Ishikawa (cell line): Measurements from ENCODE around the gene WDFY2.

ENCODE experiments used
- CEBPB ChIP-seq: IDR thresholded peaks from 2 replicates; pipeline ENCODE4 v1.6.1; 2012
- CREB1 ChIP-seq: IDR thresholded peaks from 2 replicates; pipeline ENCODE4 v1.6.1; 2012; ENCODE audit warnings: low read depth
- EGR1 ChIP-seq: IDR thresholded peaks from 2 replicates; pipeline ENCODE4 v1.6.1; 2012
- EP300 ChIP-seq: IDR thresholded peaks from 2 replicates; pipeline ENCODE4 v1.6.1; 2012; ENCODE audit warnings: borderline replicate concordance
- FOXM1 ChIP-seq: IDR thresholded peaks from 2 replicates; pipeline ENCODE4 v1.6.1; 2012; ENCODE audit warnings: low read depth, borderline replicate concordance
- NFIC ChIP-seq: IDR thresholded peaks from 2 replicates; pipeline ENCODE4 v1.6.1; 2012
- RAD21 ChIP-seq: IDR thresholded peaks from 2 replicates; pipeline ENCODE4 v1.6.1; 2012; ENCODE audit warnings: low read depth
- TAF1 ChIP-seq: IDR thresholded peaks from 2 replicates; pipeline ENCODE4 v1.6.1; 2012; ENCODE audit warnings: low read depth, mild to moderate bottlenecking
- TEAD4 ChIP-seq: IDR thresholded peaks from 2 replicates; pipeline ENCODE4 v1.6.1; 2012
- YY1 ChIP-seq: IDR thresholded peaks from 2 replicates; pipeline ENCODE4 v1.6.1; 2012; ENCODE audit warnings: low read depth
- ZBTB7A ChIP-seq: IDR thresholded peaks from 2 replicates; pipeline ENCODE4 v1.6.1; 2012; ENCODE audit warnings: low read depth
- TF ChIP-seq, protein P1 (sequence below): IDR thresholded peaks from 2 replicates; pipeline ENCODE4 v1.6.1; 2012; ENCODE audit warnings: low read depth, mild to moderate bottlenecking
- TF ChIP-seq, protein P2 (sequence below): IDR thresholded peaks from 2 replicates; pipeline ENCODE4 v1.6.1; 2012
- TF ChIP-seq, protein P3 (sequence below): IDR thresholded peaks from 2 replicates; pipeline ENCODE4 v1.6.1; 2012

DNA sequence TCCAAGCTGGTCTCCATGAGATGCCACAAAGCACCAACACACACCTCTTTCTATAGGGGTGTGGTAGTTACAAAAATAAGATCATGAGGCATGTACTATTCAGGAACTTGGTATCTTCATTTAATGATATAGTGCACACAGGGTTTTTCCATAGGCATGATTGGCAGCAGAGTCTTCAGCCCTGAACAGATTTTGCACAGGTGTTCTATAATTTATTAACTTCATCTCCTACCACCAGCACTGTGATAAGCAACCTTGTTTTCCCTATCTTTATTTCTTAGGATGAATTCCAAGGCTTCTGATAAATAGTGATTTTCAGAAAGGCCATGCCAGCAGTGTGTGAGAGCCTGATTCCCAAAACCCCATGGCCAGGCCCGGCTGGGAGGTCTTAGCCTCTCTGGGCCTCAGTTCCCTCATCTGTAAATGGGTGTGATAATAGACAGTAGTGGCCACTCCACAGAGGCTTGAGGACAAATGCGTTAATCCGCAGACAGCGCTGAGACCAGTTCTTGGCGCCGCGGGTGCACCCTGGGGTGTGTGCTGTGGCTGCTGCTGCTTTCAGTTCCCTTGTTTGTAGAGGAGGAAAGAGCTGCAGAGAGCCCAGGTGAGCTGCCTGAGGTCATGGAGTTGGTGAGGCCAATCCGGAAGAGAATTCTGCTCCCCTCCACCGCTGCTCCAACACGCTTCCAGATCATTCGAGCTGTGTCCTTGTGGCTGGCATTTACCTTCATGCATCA, 186.6 kb downstream of the WDFY2 start:
- TF ChIP-seq EP300 (no peak), TAF1 (no peak), EGR1 (no peak), YY1 (no peak), CEBPB (no peak), NFIC (no peak), CREB1 (no peak), TEAD4 (no peak), RAD21 (no peak), ZBTB7A (no peak), FOXM1 (no peak)
- TF ChIP-seq, protein P1, sequence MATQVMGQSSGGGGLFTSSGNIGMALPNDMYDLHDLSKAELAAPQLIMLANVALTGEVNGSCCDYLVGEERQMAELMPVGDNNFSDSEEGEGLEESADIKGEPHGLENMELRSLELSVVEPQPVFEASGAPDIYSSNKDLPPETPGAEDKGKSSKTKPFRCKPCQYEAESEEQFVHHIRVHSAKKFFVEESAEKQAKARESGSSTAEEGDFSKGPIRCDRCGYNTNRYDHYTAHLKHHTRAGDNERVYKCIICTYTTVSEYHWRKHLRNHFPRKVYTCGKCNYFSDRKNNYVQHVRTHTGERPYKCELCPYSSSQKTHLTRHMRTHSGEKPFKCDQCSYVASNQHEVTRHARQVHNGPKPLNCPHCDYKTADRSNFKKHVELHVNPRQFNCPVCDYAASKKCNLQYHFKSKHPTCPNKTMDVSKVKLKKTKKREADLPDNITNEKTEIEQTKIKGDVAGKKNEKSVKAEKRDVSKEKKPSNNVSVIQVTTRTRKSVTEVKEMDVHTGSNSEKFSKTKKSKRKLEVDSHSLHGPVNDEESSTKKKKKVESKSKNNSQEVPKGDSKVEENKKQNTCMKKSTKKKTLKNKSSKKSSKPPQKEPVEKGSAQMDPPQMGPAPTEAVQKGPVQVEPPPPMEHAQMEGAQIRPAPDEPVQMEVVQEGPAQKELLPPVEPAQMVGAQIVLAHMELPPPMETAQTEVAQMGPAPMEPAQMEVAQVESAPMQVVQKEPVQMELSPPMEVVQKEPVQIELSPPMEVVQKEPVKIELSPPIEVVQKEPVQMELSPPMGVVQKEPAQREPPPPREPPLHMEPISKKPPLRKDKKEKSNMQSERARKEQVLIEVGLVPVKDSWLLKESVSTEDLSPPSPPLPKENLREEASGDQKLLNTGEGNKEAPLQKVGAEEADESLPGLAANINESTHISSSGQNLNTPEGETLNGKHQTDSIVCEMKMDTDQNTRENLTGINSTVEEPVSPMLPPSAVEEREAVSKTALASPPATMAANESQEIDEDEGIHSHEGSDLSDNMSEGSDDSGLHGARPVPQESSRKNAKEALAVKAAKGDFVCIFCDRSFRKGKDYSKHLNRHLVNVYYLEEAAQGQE, result no peak
- TF ChIP-seq, protein P2, sequence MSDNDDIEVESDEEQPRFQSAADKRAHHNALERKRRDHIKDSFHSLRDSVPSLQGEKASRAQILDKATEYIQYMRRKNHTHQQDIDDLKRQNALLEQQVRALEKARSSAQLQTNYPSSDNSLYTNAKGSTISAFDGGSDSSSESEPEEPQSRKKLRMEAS, result no peak
- TF ChIP-seq, protein P3, sequence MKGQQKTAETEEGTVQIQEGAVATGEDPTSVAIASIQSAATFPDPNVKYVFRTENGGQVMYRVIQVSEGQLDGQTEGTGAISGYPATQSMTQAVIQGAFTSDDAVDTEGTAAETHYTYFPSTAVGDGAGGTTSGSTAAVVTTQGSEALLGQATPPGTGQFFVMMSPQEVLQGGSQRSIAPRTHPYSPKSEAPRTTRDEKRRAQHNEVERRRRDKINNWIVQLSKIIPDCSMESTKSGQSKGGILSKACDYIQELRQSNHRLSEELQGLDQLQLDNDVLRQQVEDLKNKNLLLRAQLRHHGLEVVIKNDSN, result no peak
